ENCODE data around the gene STAT2. TPM values are rescaled to one million over a fixed set of nuclear protein-coding genes. Genes with fewer than 3 reads are reported as not detected.

The STAT2 gene
- polyA plus RNA-seq, 1 donor (not counting 4 experiments of a cell fraction or from before 2014, with no cell fraction given) = 95.8 TPM

DNA sequence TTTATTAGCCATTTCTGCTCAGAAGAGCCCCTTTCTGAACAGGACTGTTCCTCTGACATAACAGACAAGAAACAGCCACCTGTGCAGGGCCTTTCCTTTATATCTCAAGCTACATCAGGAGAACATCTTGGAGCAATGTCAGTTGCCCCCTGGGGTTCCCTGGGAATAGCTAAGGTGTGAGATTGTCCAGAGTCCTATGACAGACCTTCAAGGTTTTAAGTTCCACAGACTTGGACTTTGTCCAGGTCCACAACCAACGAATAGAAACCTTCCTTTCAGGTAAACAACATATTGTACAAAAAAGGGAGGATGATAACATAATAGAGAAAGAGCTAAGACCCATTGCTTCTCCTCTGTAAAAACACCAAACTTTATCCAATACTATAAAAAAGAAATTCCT is 18.3 kb downstream of the STAT2 start:
- Histone ChIP-seq H3K9ac (ENCODE audit: control insufficient read depth, extremely low read depth, insufficient read depth, low read length) (no peak overlapping the region), H3K27ac (ENCODE audit: control insufficient read depth, insufficient read depth, low read length) (no peak overlapping the region), H2AFZ (ENCODE audit: control insufficient read depth, low read length) (no peak overlapping the region), H3K27me3 (ENCODE audit: control insufficient read depth, extremely low read depth, insufficient read depth, low read length) (no peaks in the 10 kb centered on the region), H3K4me3 (ENCODE audit: control insufficient read depth in 2 of 3, extremely low read depth in 1 of 3, insufficient read depth in 2 of 3, low read depth in 1 of 3, low read length in 3 of 3) (no peak overlapping the region), H3K36me3 (ENCODE audit: control insufficient read depth in 2 of 2, extremely low read depth in 1 of 2, insufficient read depth in 2 of 2, low read length in 2 of 2) (peaks cover 20 to 27% of the 10 kb centered on the region in 2 experiments), H4K20me1 (ENCODE audit: control insufficient read depth, extremely low read depth, insufficient read depth, low read length) (no peaks in the 10 kb centered on the region), H3K79me2 (ENCODE audit: control insufficient read depth, insufficient read depth, low read length) (no peaks in the 10 kb centered on the region), H3K9me1 (ENCODE audit: control insufficient read depth, extremely low read depth, insufficient read depth, low read length) (no peaks in the 10 kb centered on the region), H3K4me2 (ENCODE audit: control insufficient read depth, extremely low read depth, insufficient read depth, low read depth, low read length) (no peak overlapping the region), H3K4me1 (ENCODE audit: control insufficient read depth, extremely low read depth, insufficient read depth, low read length) (peaks cover 22% of the 10 kb centered on the region), H3K9me3 (ENCODE audit: control insufficient read depth, low read depth, low read length) (no peaks in the 10 kb centered on the region)
- no peak for FAIRE-seq
- TF ChIP-seq EZH2 (IDR thresholded peaks at IDR 0.05; ENCODE audit: low read length) (no peak), CTCF (optimal IDR thresholded peaks at IDR 0.05 in 1 of 3, IDR thresholded peaks at IDR 0.05 in 1 of 3, conservative IDR thresholded peaks at IDR 0.05 in 1 of 3; ENCODE audit: extremely low read depth in 1 of 3, insufficient read depth in 2 of 3, low read length in 3 of 3) (no peak)
- no peak for DNase-seq (ENCODE audit: low read depth, low spot score)
- dilution Hi-C loops (cut with MboI; ENCODE audit: extremely low pct_ligation_motif_present, low sequenced_read_pairs) = no loop called here

DNA sequence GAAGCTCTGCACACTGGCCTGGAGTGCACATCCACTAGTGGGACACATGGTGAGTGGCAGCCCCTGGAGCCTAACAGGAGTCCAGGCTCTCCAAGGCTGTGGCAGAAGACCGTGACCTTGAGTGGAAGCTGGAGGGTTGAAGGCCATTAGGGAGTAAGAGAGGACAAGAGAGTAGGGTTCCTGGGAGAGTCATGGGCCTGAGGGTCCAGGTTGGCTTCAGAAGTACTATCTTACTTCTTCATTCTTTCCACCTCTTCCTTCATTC is 20.8 kb downstream of the STAT2 start:
- no peaks in the 10 kb centered on the region for H3K79me2 ChIP-seq (ENCODE audit: control insufficient read depth, insufficient read depth, low read length)
- no peak for FAIRE-seq
- peak overlapping the region; percentile 74 for H3K9ac ChIP-seq (ENCODE audit: control insufficient read depth, extremely low read depth, insufficient read depth, low read length)
- H2AFZ ChIP-seq (ENCODE audit: control insufficient read depth, low read length) = peak overlapping the region; percentile 79
- H3K27me3 ChIP-seq (ENCODE audit: control insufficient read depth, extremely low read depth, insufficient read depth, low read length) = no peaks in the 10 kb centered on the region
- H3K4me3 ChIP-seq (ENCODE audit: control insufficient read depth in 2 of 3, extremely low read depth in 1 of 3, insufficient read depth in 2 of 3, low read depth in 1 of 3, low read length in 3 of 3) = peak overlapping the region in 1 of 3 experiments; percentile 25
- peak overlapping the region; percentile 74 for H3K4me2 ChIP-seq (ENCODE audit: control insufficient read depth, extremely low read depth, insufficient read depth, low read depth, low read length)
- dilution Hi-C loops (cut with MboI; ENCODE audit: extremely low pct_ligation_motif_present, low sequenced_read_pairs) = no loop called here
- H4K20me1 ChIP-seq (ENCODE audit: control insufficient read depth, extremely low read depth, insufficient read depth, low read length) = no peaks in the 10 kb centered on the region
- TF ChIP-seq CTCF (optimal IDR thresholded peaks at IDR 0.05 in 1 of 3, IDR thresholded peaks at IDR 0.05 in 1 of 3, conservative IDR thresholded peaks at IDR 0.05 in 1 of 3; ENCODE audit: extremely low read depth in 1 of 3, insufficient read depth in 2 of 3, low read length in 3 of 3) (no peak), EZH2 (IDR thresholded peaks at IDR 0.05; ENCODE audit: low read length) (no peak)
- peaks cover 22% of the 10 kb centered on the region for H3K4me1 ChIP-seq (ENCODE audit: control insufficient read depth, extremely low read depth, insufficient read depth, low read length)
- H3K36me3 ChIP-seq (ENCODE audit: control insufficient read depth in 2 of 2, extremely low read depth in 1 of 2, insufficient read depth in 2 of 2, low read length in 2 of 2) = peaks cover 11 to 18% of the 10 kb centered on the region in 2 experiments
- H3K9me3 ChIP-seq (ENCODE audit: control insufficient read depth, low read depth, low read length) = no peaks in the 10 kb centered on the region
- H3K9me1 ChIP-seq (ENCODE audit: control insufficient read depth, extremely low read depth, insufficient read depth, low read length) = no peaks in the 10 kb centered on the region
- peak overlapping the region; percentile 91 for H3K27ac ChIP-seq (ENCODE audit: control insufficient read depth, insufficient read depth, low read length)
- DNase-seq (ENCODE audit: low read depth, low spot score) = no peak

Data from keratinocyte (primary cell).